Endometrial microvascular endothelial cells (primary cell): ENCODE results near the gene CNTN4. TPM values are rescaled to one million over a fixed set of nuclear protein-coding genes. Genes with fewer than 3 reads are reported as not detected.
"Not testable (repeated sequence)": the region's sequence is repeated elsewhere in the genome, so short reads cannot be mapped to it uniquely, and the experiment has no call there.

ENCODE experiments used
- in situ Hi-C: cut with HindIII; loops from 2 replicates; pipeline ENCODE4 v1.10.0; 2017; ENCODE audit warnings: low sequenced_read_pairs, low pct_unique_long_range_greater_than_20kb; ENCODE audit errors: inconsistent ontology term
- total RNA-seq: library from RNA; depleted of rRNA; stranded (reverse); fragments of >200 nt; gene quantifications from one replicate; pipeline ENCODE4 v1.2.3, GENCODE V29; 2015; ENCODE audit errors: inconsistent ontology term

CNTN4 gene
- total RNA-seq, 1 donor from 2014 or later: not detected

DNA sequence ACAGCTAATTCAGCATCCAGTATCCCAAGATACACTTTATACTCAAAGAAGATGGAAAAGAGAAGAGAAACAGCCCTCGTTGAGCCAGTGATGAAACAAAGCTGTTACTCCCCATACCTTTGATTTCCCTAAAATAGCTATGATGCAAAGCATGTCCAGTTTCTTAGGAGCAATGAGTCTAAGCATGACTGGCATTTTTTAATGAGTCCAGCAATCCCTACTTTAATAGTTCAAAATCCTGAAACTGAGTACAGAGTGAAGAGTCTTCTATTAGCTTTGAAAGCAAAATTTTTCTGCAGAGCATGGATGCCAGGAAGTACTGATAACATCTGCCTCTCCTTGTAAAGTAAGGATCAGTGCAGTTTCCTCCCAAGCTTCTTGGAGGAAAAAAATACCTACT is 708.8 kb downstream of the CNTN4 start:
- in situ Hi-C loops: no loop called here

DNA sequence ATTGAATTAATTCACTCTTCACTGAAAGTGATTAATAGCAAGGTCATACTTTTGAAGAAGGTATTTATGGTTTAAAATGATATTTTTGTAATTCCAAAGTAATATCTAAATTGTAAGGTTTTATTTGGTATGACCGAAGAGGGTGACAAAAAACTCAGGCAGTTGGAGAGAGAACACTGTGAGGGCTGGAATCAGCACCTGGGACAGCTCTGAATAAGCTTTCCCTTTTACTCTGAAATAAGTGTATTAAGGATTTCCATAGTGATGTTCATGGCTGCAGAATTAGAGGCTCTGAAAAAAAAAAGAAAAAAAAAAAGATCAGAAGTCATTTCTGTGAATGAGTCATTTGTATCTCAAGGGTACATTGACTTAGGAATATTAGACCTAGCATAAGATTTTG is 712.1 kb downstream of the CNTN4 start:
- in situ Hi-C loops: no loop called here

DNA sequence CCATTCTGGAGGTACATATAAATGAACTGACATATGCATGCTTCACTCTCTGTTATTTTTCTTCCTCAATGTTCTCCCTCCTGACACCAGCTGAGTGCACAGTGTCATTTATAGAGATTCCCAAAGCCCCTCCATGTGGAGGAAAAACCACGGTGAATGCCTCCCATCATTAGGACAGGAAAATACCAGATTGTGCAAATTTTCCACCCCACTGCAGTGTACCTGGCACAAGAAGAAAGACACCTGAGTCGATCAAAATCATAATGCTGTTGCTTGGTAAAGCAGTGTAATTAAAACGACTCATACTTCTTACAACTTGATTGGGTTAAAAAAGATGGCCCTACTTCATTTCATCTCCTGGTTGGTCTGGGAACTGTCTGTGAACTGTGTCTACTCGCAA is 720.9 kb downstream of the CNTN4 start:
- in situ Hi-C loops: no loop called here

DNA sequence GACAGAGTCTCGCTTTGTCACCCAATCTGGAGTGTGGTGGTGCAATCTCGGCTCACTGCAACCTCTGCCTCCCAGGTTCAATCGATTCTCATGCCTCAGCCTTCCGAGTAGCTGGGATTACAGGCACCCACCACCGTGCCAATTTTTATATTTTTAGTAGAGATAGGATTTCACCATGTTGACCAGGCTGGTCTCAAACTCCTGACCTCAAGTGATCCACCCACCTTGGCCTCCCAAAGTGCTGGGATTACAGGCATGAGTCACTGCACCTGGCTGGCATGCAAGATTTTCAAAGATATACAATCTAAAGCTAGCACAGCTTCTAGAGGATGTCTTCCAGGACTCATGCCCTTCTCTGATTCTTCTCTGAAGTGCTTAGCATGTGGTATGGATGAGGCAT is 722.3 kb downstream of the CNTN4 start:
- in situ Hi-C loops: not testable (repeated sequence)

DNA sequence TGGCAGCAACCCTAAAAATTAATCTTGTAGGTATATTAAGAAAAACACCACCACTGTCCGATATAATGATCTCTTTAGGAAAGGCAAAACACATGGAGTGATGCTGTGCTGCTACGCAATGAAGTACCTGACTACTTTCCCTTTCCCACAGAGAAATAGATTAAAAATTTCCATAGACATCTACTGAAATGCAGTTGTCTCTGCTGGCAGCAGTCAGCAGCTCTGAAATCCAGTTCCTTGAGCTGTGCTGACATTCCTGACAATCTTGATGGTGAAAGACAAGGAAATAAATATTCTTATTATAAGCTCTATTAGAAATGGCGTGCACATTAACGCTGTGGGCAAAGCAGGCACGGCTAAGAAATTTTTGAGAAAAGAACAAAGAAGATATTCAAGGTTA is 723.9 kb downstream of the CNTN4 start:
- in situ Hi-C loops: no loop called here

DNA sequence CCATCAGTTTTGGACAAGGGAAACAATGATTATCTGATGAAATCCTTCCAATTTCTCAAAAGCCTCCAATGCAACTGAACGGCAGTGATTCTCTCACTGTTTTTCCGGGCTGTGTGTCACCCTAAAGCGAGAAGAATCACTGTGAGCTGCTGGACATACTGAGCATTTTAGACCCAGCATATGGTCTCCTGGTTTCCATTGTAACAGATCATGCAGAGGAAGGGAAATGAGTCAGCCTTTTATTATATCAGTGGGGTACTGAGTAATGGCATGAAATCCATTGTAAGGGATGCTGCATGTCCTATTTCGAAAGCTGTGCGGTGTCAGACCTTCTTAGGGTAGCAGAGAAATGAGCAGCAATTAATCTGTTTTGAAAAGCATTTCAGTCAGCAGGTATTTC is 724.4 kb downstream of the CNTN4 start:
- in situ Hi-C loops: no loop called here

DNA sequence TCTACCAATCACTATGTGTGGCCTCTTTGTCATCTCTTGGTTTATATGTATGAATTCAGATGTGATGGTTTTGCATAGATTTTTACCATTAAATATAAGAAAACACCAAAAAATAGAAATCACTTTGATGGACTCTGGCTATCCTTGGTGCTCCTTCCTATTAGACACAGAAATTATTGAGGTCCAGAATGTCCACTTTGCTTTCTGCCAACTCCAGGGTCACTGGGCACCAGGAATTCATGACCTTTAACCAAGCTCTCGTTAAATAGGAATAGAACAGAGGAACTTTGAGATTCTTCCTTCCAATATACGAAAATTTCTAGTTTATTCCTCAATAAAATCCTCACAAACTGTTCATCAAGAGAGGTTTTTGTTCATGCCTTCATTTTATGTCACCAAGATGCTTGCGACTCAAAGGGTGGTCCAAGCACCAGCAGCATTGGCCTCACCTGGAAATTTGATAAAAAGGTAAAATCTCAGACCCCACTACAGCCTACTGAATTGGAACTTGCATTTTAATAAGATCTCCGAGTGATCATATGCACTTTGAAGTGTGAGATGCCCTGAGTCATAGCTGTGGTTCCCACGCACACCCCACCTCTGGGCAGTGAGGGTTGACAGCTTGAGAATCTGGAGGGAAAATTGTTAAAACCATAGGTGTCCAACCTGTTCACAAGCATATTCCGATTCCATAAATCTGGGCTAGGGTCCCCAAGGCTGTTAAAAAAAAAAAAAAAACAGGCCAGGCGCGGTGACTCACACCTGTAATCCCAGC is 725.0 kb downstream of the CNTN4 start:
- in situ Hi-C loops: no loop called here

DNA sequence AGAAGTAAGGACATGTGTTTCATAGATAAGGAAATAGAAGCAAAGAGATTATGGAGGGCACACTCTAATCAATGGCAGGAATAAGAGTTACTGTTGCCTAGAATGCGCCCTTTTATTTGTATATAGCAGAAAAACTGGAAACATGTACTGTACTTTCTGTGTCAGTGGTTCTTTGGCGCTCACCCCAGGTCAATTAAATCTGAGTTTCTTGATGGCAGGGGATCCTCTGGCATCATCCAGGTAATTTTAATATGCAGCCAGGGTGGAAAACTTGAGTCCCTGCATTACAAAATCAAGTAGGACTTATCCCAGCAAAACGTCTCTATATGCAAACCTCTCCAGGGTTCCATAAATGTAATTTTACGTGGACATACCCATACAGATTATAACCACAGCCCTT is 727.4 kb downstream of the CNTN4 start:
- in situ Hi-C loops: no loop called here

DNA sequence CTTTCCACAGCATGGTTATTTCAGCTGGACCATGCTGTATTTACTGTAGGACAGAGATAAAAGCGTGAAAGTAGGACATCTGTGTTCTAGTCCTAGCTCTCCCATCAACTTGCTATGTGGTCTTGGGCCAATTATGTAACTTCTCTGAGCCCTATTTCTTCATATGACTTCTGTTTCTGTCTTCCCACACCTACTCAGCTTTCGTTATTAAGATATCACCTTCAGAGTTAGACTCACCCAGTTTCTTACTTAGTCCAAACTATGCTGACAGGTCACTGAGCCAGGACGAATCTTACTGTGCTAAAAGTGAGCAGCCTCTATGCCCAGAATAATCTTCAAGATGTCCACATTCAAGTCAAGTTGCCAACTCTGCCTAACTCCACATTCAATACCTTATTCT is 727.8 kb downstream of the CNTN4 start:
- in situ Hi-C loops: no loop called here

DNA sequence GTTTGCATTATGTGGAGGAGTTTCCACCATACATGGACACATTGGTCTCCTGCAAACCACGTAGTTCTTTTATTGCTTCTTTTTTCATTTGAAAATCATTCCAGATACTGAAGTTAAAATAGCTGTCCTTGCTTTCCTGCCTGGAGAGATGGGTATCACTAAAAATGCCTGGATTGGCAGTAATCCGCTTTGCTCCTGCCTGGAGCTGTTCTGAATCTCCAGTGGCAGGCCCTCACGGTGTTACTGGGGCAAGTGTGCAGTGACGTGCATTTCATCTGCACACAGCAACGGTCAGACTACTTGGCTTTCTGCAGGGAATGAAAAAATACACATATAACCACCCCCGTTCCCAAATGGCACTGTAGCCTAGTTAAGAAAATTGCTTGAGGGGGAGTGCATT is 738.6 kb downstream of the CNTN4 start:
- in situ Hi-C loops: no loop called here

DNA sequence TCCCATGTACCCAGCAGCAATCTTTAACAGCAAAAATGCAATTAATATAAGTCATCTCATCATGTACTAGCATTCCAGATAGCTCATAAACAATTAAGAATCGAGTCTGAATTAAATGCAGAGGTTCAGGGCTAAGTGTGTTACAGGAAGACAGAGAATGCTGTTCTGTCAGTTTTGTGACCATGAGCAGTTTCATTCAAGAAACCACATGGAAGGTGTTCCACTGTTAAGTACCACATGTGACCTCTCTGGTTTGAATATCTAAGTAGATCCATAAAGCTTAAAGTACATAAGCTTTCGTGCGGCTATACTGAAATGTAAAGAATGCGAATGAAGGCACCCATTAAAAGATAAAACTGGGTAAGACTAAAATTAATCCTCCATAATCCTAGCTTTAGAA is 739.2 kb downstream of the CNTN4 start:
- in situ Hi-C loops: no loop called here

DNA sequence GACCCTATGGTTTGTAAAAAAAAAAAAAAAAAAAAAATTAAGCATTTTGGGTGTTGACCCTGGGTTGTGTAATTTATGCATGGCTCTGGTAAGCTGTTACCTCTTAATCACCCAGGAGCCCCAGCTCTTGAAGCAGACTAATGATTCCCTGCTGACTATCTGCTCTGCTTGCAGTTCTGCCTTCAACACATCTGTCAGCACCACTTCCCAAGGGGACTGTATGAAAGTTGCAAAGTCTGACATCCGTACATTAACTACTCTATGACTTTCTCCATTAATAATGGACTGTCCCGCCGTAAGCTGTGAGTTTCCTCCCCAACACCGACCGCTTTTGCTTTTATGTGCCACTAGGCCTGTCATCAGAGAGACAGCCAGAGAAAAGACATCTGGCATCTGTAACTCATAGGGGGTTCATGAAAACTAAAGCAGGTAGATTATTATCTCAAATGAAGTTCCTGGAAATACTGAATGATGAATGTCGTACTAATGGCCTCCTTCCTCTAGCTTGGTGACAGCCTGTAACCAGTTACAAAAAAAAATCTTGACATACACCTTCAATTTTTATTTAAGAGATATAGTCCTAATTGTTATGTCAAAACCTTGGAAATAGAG is 740.0 kb downstream of the CNTN4 start:
- in situ Hi-C loops: no loop called here

DNA sequence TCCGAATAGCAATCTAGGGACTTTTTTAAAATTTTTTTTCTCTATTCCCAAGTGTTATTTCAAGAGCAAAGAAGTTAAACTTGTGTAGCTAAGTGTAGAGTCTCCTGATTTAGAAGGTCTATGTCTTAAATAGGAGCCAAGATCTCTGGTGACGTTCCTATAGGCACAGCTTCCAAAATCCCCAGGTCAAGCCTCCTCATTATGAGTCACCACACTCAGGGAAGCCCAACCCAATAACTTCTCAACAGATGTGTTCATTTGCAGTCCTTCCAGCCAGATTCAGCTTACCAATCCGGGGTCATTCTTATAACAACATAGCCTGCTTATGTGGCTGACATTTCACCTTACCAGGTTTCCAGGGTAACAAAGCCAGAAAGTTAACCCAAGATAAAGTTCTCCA is 741.2 kb downstream of the CNTN4 start:
- in situ Hi-C loops: no loop called here

DNA sequence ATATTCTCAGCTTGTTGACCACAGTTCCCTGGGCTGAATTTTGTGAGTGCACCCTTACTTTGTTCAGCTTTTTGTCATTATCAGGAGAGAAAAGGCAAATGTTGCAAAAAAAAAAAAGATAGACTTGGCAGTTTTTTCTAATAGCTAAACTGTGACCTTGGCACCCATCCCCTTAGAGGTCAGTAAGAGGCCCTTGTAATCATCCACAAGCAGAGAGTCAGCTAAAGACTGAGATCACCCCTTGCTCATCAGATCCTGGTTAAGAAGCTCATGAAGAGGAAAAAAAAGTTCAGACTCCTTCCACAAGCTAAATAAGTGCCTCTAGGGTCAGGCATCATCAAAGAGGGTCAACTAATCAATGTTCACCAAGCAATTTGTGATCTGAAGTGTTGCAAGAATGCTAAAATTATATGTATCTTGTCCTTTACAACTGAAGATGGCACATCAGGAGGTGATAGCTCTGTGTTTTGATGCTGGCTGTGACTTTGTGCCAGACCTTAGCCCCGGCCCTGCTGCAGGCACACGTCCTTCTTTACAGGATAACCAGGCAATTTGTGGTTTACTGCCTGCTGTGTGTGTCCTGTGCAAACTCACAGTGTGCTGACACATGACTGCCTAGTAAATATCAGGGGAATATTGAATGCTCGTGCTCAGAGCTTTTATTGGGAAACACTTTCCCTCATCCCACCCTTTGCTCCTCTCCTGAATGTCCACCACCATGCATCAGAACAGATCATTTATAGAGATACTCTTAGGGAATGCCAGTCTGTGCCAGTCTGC is 748.6 kb downstream of the CNTN4 start:
- in situ Hi-C loops: no loop called here

DNA sequence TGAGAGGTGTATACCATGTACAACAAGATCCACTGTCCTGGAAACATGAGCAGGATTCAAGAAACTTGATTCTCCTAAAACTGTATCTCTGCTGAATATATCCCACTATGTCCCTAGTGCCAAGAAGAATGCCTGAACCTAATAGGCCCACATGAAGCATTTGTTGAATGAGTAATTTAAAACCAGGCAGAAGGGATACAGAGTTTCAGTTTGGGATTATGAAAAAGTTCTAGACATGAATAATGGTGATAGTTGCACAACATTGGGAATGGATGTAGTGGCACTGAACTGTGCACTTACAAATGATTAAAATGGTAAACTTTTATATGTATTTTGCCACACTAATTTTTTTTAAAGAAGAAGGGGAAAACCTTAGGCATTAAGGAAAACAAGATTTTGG is 750.4 kb downstream of the CNTN4 start:
- in situ Hi-C loops: no loop called here

DNA sequence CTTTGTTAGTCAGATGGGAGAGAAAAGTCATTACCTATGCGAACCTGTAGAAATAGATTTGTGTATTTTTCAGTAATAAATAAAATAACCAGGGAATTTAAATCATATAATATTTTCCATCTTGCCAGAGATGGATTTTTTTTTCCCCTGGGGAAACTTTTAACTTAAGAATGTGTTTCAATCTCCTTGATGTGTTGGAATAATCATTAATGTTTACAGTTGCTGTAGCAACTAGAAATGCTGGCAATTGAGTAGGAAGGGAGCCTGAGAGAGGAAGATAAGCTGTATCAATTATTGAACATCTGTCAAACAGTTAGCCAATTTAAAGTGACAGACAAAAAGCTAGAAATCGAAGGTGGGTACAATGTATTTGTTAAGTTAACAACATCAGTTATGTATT is 752.0 kb downstream of the CNTN4 start:
- in situ Hi-C loops: no loop called here

DNA sequence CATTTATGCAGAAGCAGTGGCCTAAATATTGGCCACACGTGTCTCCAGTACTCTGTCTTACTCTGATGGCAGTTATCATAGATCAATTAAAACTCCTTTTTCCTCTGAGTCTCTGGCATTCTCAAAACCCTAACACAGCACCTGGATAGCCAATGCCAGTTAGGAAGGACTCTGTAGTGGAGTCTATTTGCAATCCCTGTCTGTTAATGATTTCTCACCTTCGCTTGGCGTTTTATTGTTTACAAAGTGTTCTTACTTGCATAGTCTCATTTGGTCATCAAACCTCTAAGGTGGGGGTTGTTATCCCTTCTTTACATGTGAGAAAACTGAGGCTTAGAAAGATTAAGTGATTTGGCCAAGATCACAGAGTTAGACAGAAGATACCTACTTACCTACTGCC is 752.7 kb downstream of the CNTN4 start:
- in situ Hi-C loops: no loop called here

DNA sequence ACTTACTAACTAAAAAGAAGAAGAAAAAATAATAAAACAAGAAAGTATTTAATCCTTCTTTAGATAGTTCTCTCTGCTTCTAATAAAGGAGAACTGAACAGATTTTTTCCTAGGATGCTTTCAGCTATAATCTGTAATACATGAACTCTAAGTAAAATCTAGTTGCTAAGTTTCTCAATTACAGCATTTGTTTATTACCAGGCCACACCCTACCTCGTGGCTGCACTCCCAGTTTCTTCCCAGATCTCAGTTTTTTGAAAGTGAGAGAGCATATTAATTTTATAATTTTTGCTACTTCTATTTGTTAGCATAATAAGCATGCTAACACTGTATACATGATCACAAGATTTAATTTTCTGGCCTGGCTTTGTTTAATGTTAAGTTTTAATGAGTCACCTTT is 753.2 kb downstream of the CNTN4 start:
- in situ Hi-C loops: no loop called here

DNA sequence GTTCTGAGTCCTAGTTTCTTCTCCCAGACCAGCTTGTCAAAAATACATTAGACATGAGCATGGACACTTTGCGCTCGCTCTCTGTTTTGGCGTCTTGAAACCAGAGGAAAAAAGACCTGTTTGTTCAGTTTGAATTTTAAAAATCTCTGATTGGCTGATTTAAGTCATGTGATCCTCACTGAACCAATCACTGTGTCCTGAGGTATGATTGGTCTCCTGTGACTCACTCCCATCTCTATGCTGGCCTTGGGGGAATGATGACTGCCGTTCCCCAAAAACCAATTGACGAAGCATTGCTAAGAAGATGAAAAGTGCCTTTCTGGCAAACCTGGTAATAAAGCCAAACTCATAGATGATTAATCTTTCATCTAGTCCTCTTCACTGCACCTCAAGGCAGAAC is 755.0 kb downstream of the CNTN4 start:
- in situ Hi-C loops: no loop called here
